ENCODE measurements around the gene GNB5.
A peak's percentile ranks its signal among the peaks of the same experiment; 100 is the strongest.
"Not testable (repeated sequence)": the region's sequence is repeated elsewhere in the genome, so short reads cannot be mapped to it uniquely, and the experiment has no call there.

The GNB5 gene

GRCh38 chr15:52165494-52166131, 25.6 kb downstream of the GNB5 start:
- DNase-seq, result not testable (repeated sequence)

- DNase-seq, result peak; percentile 70
These were observed 26.4 kb downstream of the GNB5 start for GRCh38 chr15:52164631-52165265.

GRCh38 chr15:52163321-52164190, 27.6 kb downstream of the GNB5 start:
- DNase-seq, result no peak

GRCh38 chr15:52162876-52163275, 28.3 kb downstream of the GNB5 start:
- no peak for DNase-seq

GRCh38 chr15:52162260-52162659, 28.9 kb downstream of the GNB5 start:
- DNase-seq, result peak; percentile 65

- DNase-seq, result no peak
These were observed 29.7 kb downstream of the GNB5 start for GRCh38 chr15:52161406-52161966.

GRCh38 chr15:52159645-52160044, 31.5 kb downstream of the GNB5 start:
- DNase-seq, result no peak

DNA sequence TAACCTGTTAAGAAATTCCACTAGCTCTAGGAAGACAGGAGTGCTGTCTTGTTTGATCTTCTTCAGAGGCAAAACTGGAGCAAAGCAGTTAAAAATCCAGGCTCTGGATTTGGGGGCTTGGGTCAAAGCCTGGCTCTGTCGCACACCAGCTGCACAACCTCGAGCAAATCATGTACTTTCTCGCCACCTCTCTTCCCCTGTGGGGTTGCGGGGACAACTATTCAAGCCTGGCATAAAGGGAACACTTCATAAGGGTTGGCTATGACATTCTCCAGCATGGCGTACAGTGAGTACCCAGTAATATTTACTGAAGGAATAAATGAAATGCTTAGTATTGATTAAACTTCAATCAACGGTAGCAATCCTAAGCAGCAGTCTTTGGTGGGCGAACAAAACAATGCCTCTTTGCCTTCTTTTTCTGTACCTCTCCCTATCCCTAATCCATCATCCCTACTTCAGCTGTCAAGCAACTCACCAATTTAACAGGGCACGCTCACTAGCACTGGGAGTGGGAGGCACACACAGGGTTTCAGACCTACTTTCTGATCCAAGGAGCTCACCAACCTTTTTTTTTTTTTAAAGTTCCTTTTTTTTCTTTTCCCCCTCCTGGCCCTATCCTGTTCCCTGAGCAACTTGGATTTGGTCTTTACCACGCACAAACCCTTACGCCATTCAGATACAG, 33.0 kb downstream of the GNB5 start:
- no peak for DNase-seq

GRCh38 chr15:52155878-52156277, 35.3 kb downstream of the GNB5 start:
- DNase-seq, result no peak

- DNase-seq, result no peak
These were observed 36.0 kb downstream of the GNB5 start for GRCh38 chr15:52154896-52155865.

DNA sequence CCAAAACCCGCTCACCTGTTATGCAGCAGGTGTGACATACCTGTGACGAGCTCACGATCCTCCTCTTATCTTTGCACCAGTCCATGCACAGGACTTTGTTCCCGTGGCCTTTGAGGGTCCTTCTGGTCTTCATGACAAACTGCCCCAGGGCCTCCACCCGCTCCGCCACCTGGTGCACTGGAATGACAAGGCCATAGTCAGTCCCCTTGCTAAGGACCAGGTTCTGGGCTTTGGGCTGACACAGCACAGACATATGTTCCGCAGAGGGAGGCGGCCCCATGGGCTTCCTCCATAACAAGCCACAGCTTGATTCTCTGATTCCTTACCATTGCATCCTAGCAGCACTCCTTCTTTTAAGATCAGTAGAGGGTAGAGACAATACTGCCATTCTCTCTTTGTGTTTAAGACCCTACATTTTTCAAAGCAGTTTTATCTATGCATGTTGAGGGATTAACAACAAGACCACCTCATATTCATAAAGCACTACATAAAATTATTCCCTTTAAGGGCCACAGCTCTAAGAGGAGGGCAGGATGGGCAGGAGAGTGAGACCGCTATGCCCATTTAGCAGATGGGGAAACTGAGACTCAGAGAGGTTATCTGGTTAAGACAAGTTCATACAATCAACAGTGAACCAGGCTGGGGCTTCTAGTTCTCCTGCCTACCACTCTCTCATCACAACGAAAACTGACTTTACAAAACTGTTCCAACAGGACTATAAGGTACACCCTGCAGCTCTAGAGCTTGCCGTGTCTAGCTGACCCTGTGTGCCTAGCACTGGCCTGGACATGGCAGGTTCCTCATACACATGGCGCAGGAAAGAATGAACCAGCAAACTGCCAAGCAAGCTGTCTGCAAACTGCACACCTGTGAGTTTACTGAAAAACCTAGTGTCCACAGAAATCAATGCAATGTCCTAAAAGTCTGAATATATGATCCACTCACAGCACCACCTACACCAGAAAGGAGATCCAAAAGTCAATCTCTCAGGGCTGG, 37.0 kb downstream of the GNB5 start:
- DNase-seq, result no peak

DNA sequence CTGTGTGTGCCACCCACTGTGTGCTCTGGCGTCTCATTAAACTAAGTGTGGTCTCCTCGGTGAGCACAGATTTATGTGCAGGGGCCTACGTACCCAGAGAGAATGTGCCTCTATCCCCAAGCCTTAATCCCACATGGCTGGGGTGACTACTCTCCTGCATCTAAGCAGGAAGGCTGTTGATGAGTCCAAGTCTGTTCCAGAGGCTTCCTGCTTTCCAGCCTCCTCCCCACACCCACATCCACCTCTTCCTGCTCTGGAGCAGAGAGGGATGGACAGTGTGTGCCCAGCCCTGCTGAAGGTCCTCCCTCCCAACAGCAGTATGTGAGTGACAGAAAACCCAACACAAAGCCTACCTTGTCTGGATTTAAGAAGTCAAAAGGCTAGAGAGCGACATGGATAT, 39.8 kb downstream of the GNB5 start:
- DNase-seq, result no peak

GRCh38 chr15:52150871-52151270, 40.3 kb downstream of the GNB5 start:
- no peak for DNase-seq

GRCh38 chr15:52150043-52150825, 41.0 kb downstream of the GNB5 start:
- DNase-seq, result no peak

DNA sequence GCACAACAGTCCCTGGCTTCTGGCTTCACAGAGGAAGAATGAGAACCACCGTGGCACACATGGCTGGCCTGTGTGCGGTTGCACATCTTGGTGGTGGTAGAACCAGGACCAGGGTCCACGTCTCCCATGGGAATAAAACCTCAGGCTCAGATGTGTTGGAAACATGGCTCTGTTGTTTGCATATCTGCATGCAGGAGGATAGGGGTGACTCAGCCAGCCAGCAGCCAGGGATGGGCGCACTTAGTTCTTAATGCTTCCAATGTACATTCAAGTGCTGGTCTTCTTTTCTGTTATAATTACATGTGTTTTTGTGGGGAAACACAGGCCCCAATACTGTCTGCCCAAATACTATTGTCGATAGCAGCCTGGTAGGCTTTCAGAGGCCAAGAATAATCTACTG, 42.8 kb downstream of the GNB5 start:
- DNase-seq, result no peak

DNA sequence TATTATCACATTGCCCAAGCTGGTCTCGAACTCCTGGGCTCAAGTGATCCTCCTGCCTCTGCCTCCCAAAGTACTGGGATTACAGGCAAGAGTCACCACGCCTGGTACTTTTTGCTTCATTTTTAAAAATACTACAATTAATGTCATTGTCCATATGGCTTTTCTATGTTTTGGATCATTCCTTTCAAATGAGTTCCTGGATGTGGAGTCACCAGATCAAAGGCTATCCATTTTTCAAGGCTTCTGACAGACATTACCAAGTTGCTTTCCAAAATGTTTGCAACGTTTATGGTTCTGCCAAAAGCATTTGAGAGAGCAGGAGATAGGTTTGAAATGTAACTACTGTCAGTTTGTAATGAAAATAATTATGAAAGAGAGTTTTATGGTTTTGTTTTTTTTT, 44.4 kb downstream of the GNB5 start:
- DNase-seq, result no peak

GRCh38 chr15:52146261-52146660, 44.9 kb downstream of the GNB5 start:
- no peak for DNase-seq

DNA sequence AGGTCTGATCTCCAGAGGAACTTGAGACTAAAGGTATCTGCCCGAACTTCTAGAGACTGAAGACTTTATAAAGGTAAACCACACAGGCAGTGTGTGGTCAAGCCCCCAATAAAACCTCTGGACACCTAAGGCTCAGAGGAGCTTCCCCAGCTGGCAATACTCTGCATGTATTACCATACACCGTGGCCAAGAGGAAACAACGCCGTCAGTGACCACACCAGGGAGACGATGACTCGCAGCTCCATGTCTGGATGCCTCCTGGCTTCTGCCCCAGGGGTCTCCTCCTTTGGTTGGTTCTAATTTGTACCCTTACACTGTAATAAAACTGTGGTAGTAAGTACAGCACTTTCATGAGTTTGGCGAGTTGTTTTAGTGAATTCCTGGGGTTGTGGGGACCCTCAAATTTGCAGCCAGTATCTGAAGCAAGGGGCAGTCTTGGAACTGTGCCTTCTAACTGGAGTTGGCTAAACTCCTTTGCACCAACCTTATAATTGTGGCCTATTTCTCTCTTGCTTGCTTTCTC, 46.5 kb downstream of the GNB5 start:
- DNase-seq, result peak; percentile 74

GRCh38 chr15:52143873-52144272, 47.3 kb downstream of the GNB5 start:
- peak; percentile 98 for DNase-seq
